Right cardiac atrium (tissue), 5 donors: Measurements from ENCODE around the gene CD247. TPM values are rescaled to one million over a fixed set of nuclear protein-coding genes. Genes with fewer than 3 reads are reported as not detected.

ENCODE experiments used
- ATAC-seq, 2 donors: fragments of 200-7000 bp; cut with Tn5 transposase; one replicate each; pipeline versions ENCODE4 v1.8.0 to v1.9.1; 2020; ENCODE audit warnings: moderate library complexity in 2 of 2, mild to moderate bottlenecking in 1 of 2
- DNase-seq, 3 donors: peaks; one replicate each; pipeline ENCODE4 v3.0.0-alpha.2; 2020
- H3K27ac ChIP-seq: one replicate; pipeline ENCODE4 v1.5.1; 2013; ENCODE audit warnings: mild to moderate bottlenecking, low read length, control low read depth, moderate library complexity
- H3K27me3 ChIP-seq: one replicate; pipeline ENCODE4 v1.6.1; 2013; ENCODE audit not compliant: control insufficient read depth, insufficient read depth
- H3K4me1 ChIP-seq: one replicate; pipeline ENCODE4 v1.6.1; 2013; ENCODE audit warnings: low read length; ENCODE audit not compliant: control insufficient read depth, insufficient read depth
- H3K4me3 ChIP-seq: one replicate; pipeline ENCODE4 v1.5.1; 2013; ENCODE audit warnings: low read length, control low read depth
- H3K9me3 ChIP-seq: one replicate; pipeline ENCODE4 v1.6.1; 2013; ENCODE audit warnings: low read length; ENCODE audit not compliant: control insufficient read depth
- WGBS: extraction: QIAGEN DNeasy Blood & Tissue Kit; methylation state at CpG from one replicate; pipeline ENCODE4 v1.1.7; 2013; 5-methylcytosine and 5-hydroxymethylcytosine counted together
- intact Hi-C, 4 donors: fragments of 100-400 bp; cut with DNase I; formaldehyde crosslinking; loops; one replicate each; pipeline versions ENCODE4 v1.11.0 to v1.14.0; 2022 to 2023
- polyA plus RNA-seq: library from polyadenylated mRNA; stranded (reverse); fragments of 200-250 nt; gene quantifications from one replicate; pipeline ENCODE4 v1.2.3, GENCODE V29; 2013
- total RNA-seq, 4 donors: library from RNA; stranded (reverse); fragmentation: NEBNext Ultra II Directional; extraction: Animal tissue kit (Norgen Biotek cat#: 25700); gene quantifications; one replicate each; pipeline ENCODE4 v1.2.1, GENCODE V29; 2021
- donor health status: healthy with polysubstance abuse.
- donor health status: DM: no; HTN: yes; CAD: no.
- donor health status: DM: no; HTN: no; CAD: no.
- donor health status: DM: no; HTN: yes; CAD: no; lungs with severe emphysema.
- donor health status: DM: yes; HTN: yes; CAD: no.

Gene CD247
- total and polyA plus RNA-seq, 5 donors = 0.32 to 1.5 (median 0.58) TPM

- DNase-seq (peak; percentile 62 to 86 (median 85)), ATAC-seq (peak; percentile 92 to 93)
- Histone ChIP-seq H3K27me3 (no peaks in the 10 kb centered on the region), H3K4me1 (no peaks in the 10 kb centered on the region), H3K27ac (peak overlapping the region; percentile 68), H3K4me3 (peak overlapping the region; percentile 72), H3K9me3 (no peaks in the 10 kb centered on the region)
- WGBS = under 1% methylated on average over 85 of the region's 85 CpGs
- intact Hi-C loops = loop anchor here in 1 of 4 donors (10.0 kb wide), 1 partner anchor 80 kb away; no protein-coding TSS in a partner anchor
These were observed 63.2 kb downstream of the CD247 start for GRCh38 chr1:167454894-167455785.

- H3K4me1 ChIP-seq = no peaks in the 10 kb centered on the region
- no peak for DNase-seq
- H3K27me3 ChIP-seq = no peaks in the 10 kb centered on the region
- no peaks in the 10 kb centered on the region for H3K9me3 ChIP-seq
- intact Hi-C loops = loop anchor here in 1 of 4 donors (10.0 kb wide), 1 partner anchor 80 kb away; no protein-coding TSS in a partner anchor
- 27% methylated on average over 19 of the region's 19 CpGs for WGBS
- no peak for ATAC-seq
- H3K27ac ChIP-seq = peak overlapping the region; percentile 29
- peak overlapping the region; percentile 72 for H3K4me3 ChIP-seq
These were observed 63.9 kb downstream of the CD247 start for GRCh38 chr1:167454304-167454893.

- no peaks in the 10 kb centered on the region for H3K27me3 ChIP-seq
- no peaks in the 10 kb centered on the region for H3K9me3 ChIP-seq
- WGBS = 65% methylated on average over 6 of the region's 6 CpGs
- intact Hi-C loops = loop anchor here in 1 of 4 donors (10.0 kb wide), 1 partner anchor 82 kb away; no protein-coding TSS in a partner anchor
- no peak overlapping the region for H3K27ac ChIP-seq
- H3K4me1 ChIP-seq = no peaks in the 10 kb centered on the region
- no peak for DNase-seq
- H3K4me3 ChIP-seq = no peak overlapping the region
- no peak for ATAC-seq
These were observed 65.2 kb downstream of the CD247 start for GRCh38 chr1:167453123-167453522.

GRCh38 chr1:167452483-167452882, 65.8 kb downstream of the CD247 start:
- ATAC-seq (no peak), DNase-seq (no peak)
- WGBS = 91% methylated on average over 8 of the region's 8 CpGs
- H3K9me3 ChIP-seq = no peaks in the 10 kb centered on the region
- no peak overlapping the region for H3K4me3 ChIP-seq
- H3K27ac ChIP-seq = no peak overlapping the region
- intact Hi-C loops = loop anchor here in 1 of 4 donors (10.0 kb wide), 1 partner anchor 82 kb away; no protein-coding TSS in a partner anchor
- no peaks in the 10 kb centered on the region for H3K4me1 ChIP-seq
- H3K27me3 ChIP-seq = no peaks in the 10 kb centered on the region

GRCh38 chr1:167450843-167451242, 67.5 kb downstream of the CD247 start:
- H3K27me3 ChIP-seq = no peaks in the 10 kb centered on the region
- H3K9me3 ChIP-seq = no peaks in the 10 kb centered on the region
- 95% methylated on average over 5 of the region's 5 CpGs for WGBS
- no peak overlapping the region for H3K4me3 ChIP-seq
- DNase-seq (no peak), ATAC-seq (no peak)
- intact Hi-C loops = loop anchor here in 1 of 4 donors (10.0 kb wide), 1 partner anchor 84 kb away; no protein-coding TSS in a partner anchor
- no peak overlapping the region for H3K27ac ChIP-seq
- H3K4me1 ChIP-seq = no peaks in the 10 kb centered on the region

- intact Hi-C loops = loop anchor here in 2 of 4 donors (5.0 to 10.0 kb wide), 2 partner anchors 87 to 180 kb away; no protein-coding TSS in a partner anchor
- H3K4me1 ChIP-seq = no peaks in the 10 kb centered on the region
- no peak overlapping the region for H3K27ac ChIP-seq
- DNase-seq (peak in 1 of 3 donors; percentile 67), ATAC-seq (peak; percentile 35 to 52)
- 57% methylated on average over 10 of the region's 10 CpGs for WGBS
- H3K9me3 ChIP-seq = no peaks in the 10 kb centered on the region
- no peak overlapping the region for H3K4me3 ChIP-seq
- no peaks in the 10 kb centered on the region for H3K27me3 ChIP-seq
These were observed 70.7 kb downstream of the CD247 start for GRCh38 chr1:167447521-167448136.

GRCh38 chr1:167446966-167447365, 71.4 kb downstream of the CD247 start:
- no peak for ATAC-seq
- Histone ChIP-seq H3K4me3 (no peak overlapping the region), H3K27me3 (no peaks in the 10 kb centered on the region), H3K9me3 (no peaks in the 10 kb centered on the region), H3K27ac (no peak overlapping the region), H3K4me1 (no peaks in the 10 kb centered on the region)
- intact Hi-C loops = loop anchor here in 2 of 4 donors (5.0 to 10.0 kb wide), 2 partner anchors 88 to 180 kb away; no protein-coding TSS in a partner anchor
- 68% methylated on average over 3 of the region's 3 CpGs for WGBS
- DNase-seq = no peak

- intact Hi-C loops = loop anchor here (2.0 to 10.0 kb wide), 5 partner anchors 91 to 381 kb away; no protein-coding TSS in a partner anchor
- Histone ChIP-seq H3K4me3 (no peak overlapping the region), H3K9me3 (no peaks in the 10 kb centered on the region), H3K27ac (no peak overlapping the region), H3K4me1 (no peaks in the 10 kb centered on the region), H3K27me3 (no peaks in the 10 kb centered on the region)
- ATAC-seq = no peak
- 88% methylated on average over 5 of the region's 5 CpGs for WGBS
- no peak for DNase-seq
These were observed 74.6 kb downstream of the CD247 start for GRCh38 chr1:167443757-167444156.

- Histone ChIP-seq H3K27me3 (no peaks in the 10 kb centered on the region), H3K27ac (no peak overlapping the region), H3K4me1 (no peaks in the 10 kb centered on the region), H3K4me3 (no peak overlapping the region), H3K9me3 (no peaks in the 10 kb centered on the region)
- DNase-seq (no peak), ATAC-seq (no peak)
- 86% methylated on average over 9 of the region's 9 CpGs for WGBS
- intact Hi-C loops = loop anchor here (2.0 to 10.0 kb wide), 5 partner anchors 92 to 381 kb away; no protein-coding TSS in a partner anchor
These were observed 75.3 kb downstream of the CD247 start for GRCh38 chr1:167442854-167443565.
